Psoas muscle (tissue), 8 donors: ENCODE results near the gene RASD1. TPM values are rescaled to one million over a fixed set of nuclear protein-coding genes. Genes with fewer than 3 reads are reported as not detected.
A peak's percentile ranks its signal among the peaks of the same experiment; 100 is the strongest.

Source experiments
- ATAC-seq, 4 donors: fragments of 200-7000 bp; cut with Tn5 transposase; one replicate each; pipeline ENCODE4 v1.9.1; 2020; ENCODE audit warnings: moderate library complexity in 3 of 4, mild to moderate bottlenecking in 2 of 4
- DNase-seq, 2 donors: peaks; one replicate each; pipeline ENCODE4 v3.0.0-alpha.2; 2020
- H3K27ac ChIP-seq: fragments of 200-600 bp; one replicate; pipeline ENCODE4 v1.8.0; 2022
- H3K27me3 ChIP-seq, 3 donors: fragments of 200-600 bp in 1 of 3; one replicate each; pipeline versions ENCODE4 v1.6.1 to v1.8.0; 2013 to 2022; ENCODE audit warnings: low read length in 2 of 3, mild to moderate bottlenecking in 2 of 3, moderate library complexity in 1 of 3; ENCODE audit not compliant: insufficient read depth in 3 of 3
- H3K36me3 ChIP-seq, 2 donors: fragments of 200-600 bp in 1 of 2; one replicate each; pipeline versions ENCODE4 v1.6.1 to v1.8.0; 2013 to 2022; ENCODE audit warnings: low read depth in 1 of 2, mild to moderate bottlenecking in 1 of 2, moderate library complexity in 1 of 2; ENCODE audit not compliant: insufficient read depth in 1 of 2
- H3K4me1 ChIP-seq: fragments of 200-600 bp; one replicate; pipeline ENCODE4 v1.8.0; 2022
- H3K4me3 ChIP-seq: fragments of 200-600 bp; one replicate; pipeline ENCODE4 v1.8.0; 2022; ENCODE audit warnings: mild to moderate bottlenecking
- H3K9me3 ChIP-seq: fragments of 200-600 bp; one replicate; pipeline ENCODE4 v1.8.0; 2022
- WGBS, 3 donors: extraction: QIAGEN DNeasy Blood & Tissue Kit; methylation state at CpG; one replicate each; pipeline versions ENCODE4 v1.1.6 to v1.1.7; 2013; 5-methylcytosine and 5-hydroxymethylcytosine counted together
- intact Hi-C, 2 donors: fragments of 100-400 bp; cut with DNase I; formaldehyde crosslinking; loops; one replicate each; pipeline versions ENCODE4 v1.11.0 to v1.14.2; 2022
- polyA plus RNA-seq, 3 donors: library from polyadenylated mRNA; stranded (reverse); fragments of 200-250 nt; gene quantifications; one replicate each; pipeline ENCODE4 v1.2.3, GENCODE V29; 2013
- total RNA-seq, 4 donors: library from RNA; stranded (reverse); fragmentation: NEBNext Ultra II Directional in 2 of 4; extraction: Animal tissue kit (Norgen Biotek cat#: 25700) in 2 of 4; gene quantifications; one replicate each; pipeline versions ENCODE4 v1.2.1 to v1.2.4, GENCODE V29; 2021 to 2023
- TF ChIP-seq, protein P1 (sequence below): fragments of 200-600 bp; IDR thresholded peaks from one replicate; pipeline ENCODE4 v1.8.0; 2022; ENCODE audit warnings: antibody characterized with exemption
- donor health status: healthy with polysubstance abuse.
- donor health status: DM: no; HTN: no; CAD: no; lungs with moderate emphysema.
- donor health status: Bipolar disorder and iron deficiency.
- donor health status: healthy.
- donor health status: DM: yes; HTN: yes; CAD: no.
- donor health status: DM: no; HTN: no; CAD: no.
- donor health status: DM: no; HTN: no; CAD: no.
- donor health status: DM: yes; HTN: yes; CAD: no.

The RASD1 gene
- total and polyA plus RNA-seq, 7 donors: 4.4 to 436 (median 26.5) TPM

GRCh38 chr17:17535957-17536356 lies 39.8 kb upstream of the RASD1 start:
- ATAC-seq (peak; percentile 96 to 98 (median 96)), DNase-seq (peak; percentile 87 to 96)
- Histone ChIP-seq H3K4me1 (peaks cover 13% of the 10 kb centered on the region), H3K27me3 (no peaks in the 10 kb centered on the region), H3K9me3 (no peaks in the 10 kb centered on the region), H3K36me3 (no peaks in the 10 kb centered on the region), H3K27ac (peak overlapping the region; percentile 69), H3K4me3 (no peak overlapping the region)
- TF ChIP-seq, protein P1, sequence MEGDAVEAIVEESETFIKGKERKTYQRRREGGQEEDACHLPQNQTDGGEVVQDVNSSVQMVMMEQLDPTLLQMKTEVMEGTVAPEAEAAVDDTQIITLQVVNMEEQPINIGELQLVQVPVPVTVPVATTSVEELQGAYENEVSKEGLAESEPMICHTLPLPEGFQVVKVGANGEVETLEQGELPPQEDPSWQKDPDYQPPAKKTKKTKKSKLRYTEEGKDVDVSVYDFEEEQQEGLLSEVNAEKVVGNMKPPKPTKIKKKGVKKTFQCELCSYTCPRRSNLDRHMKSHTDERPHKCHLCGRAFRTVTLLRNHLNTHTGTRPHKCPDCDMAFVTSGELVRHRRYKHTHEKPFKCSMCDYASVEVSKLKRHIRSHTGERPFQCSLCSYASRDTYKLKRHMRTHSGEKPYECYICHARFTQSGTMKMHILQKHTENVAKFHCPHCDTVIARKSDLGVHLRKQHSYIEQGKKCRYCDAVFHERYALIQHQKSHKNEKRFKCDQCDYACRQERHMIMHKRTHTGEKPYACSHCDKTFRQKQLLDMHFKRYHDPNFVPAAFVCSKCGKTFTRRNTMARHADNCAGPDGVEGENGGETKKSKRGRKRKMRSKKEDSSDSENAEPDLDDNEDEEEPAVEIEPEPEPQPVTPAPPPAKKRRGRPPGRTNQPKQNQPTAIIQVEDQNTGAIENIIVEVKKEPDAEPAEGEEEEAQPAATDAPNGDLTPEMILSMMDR: no peak
- intact Hi-C loops: no loop called here
- WGBS, 3 donors: 23 to 36% (median 27%) methylated on average over 7 of the region's 7 CpGs

- intact Hi-C loops: no loop called here
- H3K27ac ChIP-seq: no peak overlapping the region
Measured at GRCh38 chr17:17533901-17534441, 37.8 kb upstream of the RASD1 start.

GRCh38 chr17:17532991-17533390 lies 36.8 kb upstream of the RASD1 start:
- ATAC-seq: no peak
- intact Hi-C loops: no loop called here
- no peaks in the 10 kb centered on the region for H3K27me3 ChIP-seq
- no peak overlapping the region for H3K27ac ChIP-seq
- 93 to 100% (median 96%) methylated on average over 1 of the region's 1 CpG for WGBS, 3 donors
- H3K4me1 ChIP-seq: peaks cover 10% of the 10 kb centered on the region
- TF ChIP-seq, protein P1: no peak
- H3K9me3 ChIP-seq: no peaks in the 10 kb centered on the region
- DNase-seq: no peak
- H3K4me3 ChIP-seq: no peak overlapping the region
- no peaks in the 10 kb centered on the region for H3K36me3 ChIP-seq

More at GRCh38 chr17:17533901-17534441, 37.8 kb upstream of the RASD1 start:
- no peaks in the 10 kb centered on the region for H3K36me3 ChIP-seq
- peaks cover 13% of the 10 kb centered on the region for H3K4me1 ChIP-seq
- no peak for ATAC-seq
- DNase-seq: no peak
- no peaks in the 10 kb centered on the region for H3K27me3 ChIP-seq
- H3K9me3 ChIP-seq: no peaks in the 10 kb centered on the region
- TF ChIP-seq, protein P1: no peak
- H3K4me3 ChIP-seq: no peak overlapping the region
- WGBS, 3 donors: 89 to 96% (median 90%) methylated on average over 3 of the region's 3 CpGs

DNA sequence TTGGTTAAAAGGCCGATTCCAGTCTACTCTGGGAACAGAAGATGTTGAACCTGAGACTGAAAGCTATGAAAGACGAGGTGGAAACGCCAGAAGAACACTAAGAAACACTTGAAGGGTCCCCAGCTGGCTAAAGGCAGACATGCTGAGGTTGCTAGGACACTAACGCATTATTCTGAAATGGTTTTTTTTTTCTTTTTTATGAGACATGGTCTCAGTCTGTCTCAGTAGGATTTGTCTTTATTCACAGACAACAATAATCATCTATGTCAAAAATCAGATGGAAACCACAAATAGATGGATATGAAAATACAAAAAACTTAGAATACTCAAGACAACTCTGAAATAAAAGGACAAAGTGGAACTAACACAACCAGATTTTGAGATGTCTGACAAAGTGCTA lies 35.0 kb upstream of the RASD1 start:
- Histone ChIP-seq H3K36me3 (no peaks in the 10 kb centered on the region), H3K27ac (no peak overlapping the region), H3K4me3 (no peak overlapping the region), H3K9me3 (no peaks in the 10 kb centered on the region), H3K4me1 (peaks cover 16% of the 10 kb centered on the region), H3K27me3 (no peaks in the 10 kb centered on the region)
- WGBS, 3 donors: 80 to 96% (median 91%) methylated on average over 4 of the region's 4 CpGs
- ATAC-seq (no peak), DNase-seq (no peak)
- intact Hi-C loops: no loop called here
- TF ChIP-seq, protein P1: no peak
